Upper lobe of left lung (tissue), 6 donors: ENCODE data around the gene SAP30BP. TPM values are rescaled to one million over a fixed set of nuclear protein-coding genes. Genes with fewer than 3 reads are reported as not detected.
A peak's percentile ranks its signal among the peaks of the same experiment; 100 is the strongest.

ENCODE experiments used
- ATAC-seq, 2 donors: fragments of 200-7000 bp; cut with Tn5 transposase; one replicate each; pipeline ENCODE4 v1.9.1; 2022; ENCODE audit warnings: mild to moderate bottlenecking in 2 of 2, moderate library complexity in 2 of 2; ENCODE audit not compliant: low FRiP score in 2 of 2
- DNase-seq, 2 donors: peaks; one replicate each; pipeline ENCODE4 v3.0.0-alpha.2; 2019 to 2020
- H3K27ac ChIP-seq, 4 donors: fragments of 200-600 bp; sonication (generic); one replicate each; pipeline ENCODE4 v1.5.1; 2016 to 2019
- H3K27me3 ChIP-seq, 4 donors: fragments of 200-600 bp; sonication (generic); one replicate each; pipeline ENCODE4 v1.5.1; 2017 to 2019
- H3K36me3 ChIP-seq, 4 donors: fragments of 200-600 bp; sonication (generic); one replicate each; pipeline ENCODE4 v1.5.1; 2016 to 2019
- H3K4me1 ChIP-seq, 4 donors: fragments of 200-600 bp; sonication (generic); one replicate each; pipeline ENCODE4 v1.5.1; 2018 to 2019
- H3K4me3 ChIP-seq, 4 donors: fragments of 200-600 bp; sonication (generic); one replicate each; pipeline ENCODE4 v1.5.1; 2017 to 2019; ENCODE audit warnings: mild to moderate bottlenecking in 2 of 4, moderate library complexity in 1 of 4
- H3K9me3 ChIP-seq, 4 donors: fragments of 200-600 bp; sonication (generic); one replicate each; pipeline ENCODE4 v1.5.1; 2018 to 2019
- EP300 ChIP-seq, 4 donors: sonication (generic); formaldehyde crosslinking; IDR thresholded peaks; one replicate each; pipeline ENCODE4 v1.5.1; 2017; ENCODE audit warnings: antibody characterized with exemption in 4 of 4, control low read depth in 2 of 4
- POLR2A ChIP-seq, 4 donors: fragments of 450-650 bp; IDR thresholded peaks; one replicate each; pipeline ENCODE4 v1.5.1; 2016 to 2017; ENCODE audit warnings: antibody characterized with exemption in 4 of 4, mild to moderate bottlenecking in 2 of 4
- POLR2AphosphoS5 ChIP-seq, 2 donors: sonication (generic); formaldehyde crosslinking; IDR thresholded peaks; one replicate each; pipeline ENCODE4 v1.5.1; 2017; ENCODE audit warnings: antibody characterized with exemption in 2 of 2
- WGBS, 2 donors: methylation state at CpG; one replicate each; pipeline ENCODE4 v1.1.5; 2017 to 2018; 5-methylcytosine and 5-hydroxymethylcytosine counted together
- total RNA-seq, 6 donors: library from RNA; depleted of rRNA in 4 of 6; stranded (reverse); fragments of >200 nt in 4 of 6; gene quantifications; one replicate each; pipeline versions ENCODE4 v1.1.0 to v1.2.1, GENCODE V29; 2016 to 2021
- TF ChIP-seq, protein P1 (sequence below), 6 experiments: fragments of 450-650 bp in 4 of 6; fragments of 200-600 bp in 2 of 6; sonication (generic) in 2 of 6; IDR thresholded peaks; one replicate each; pipeline ENCODE4 v1.5.1; 2016 to 2019; ENCODE audit warnings: antibody characterized with exemption in 6 of 6
- donor health status: DM: no; HTN: no; CAD: no; lungs with moderate emphysema.
- donor health status: DM: no; HTN: yes; CAD: no; lungs with severe emphysema.

Gene SAP30BP
- total RNA-seq, 6 donors from 2014 or later: 64.1 to 125 (median 80.8) TPM

DNA sequence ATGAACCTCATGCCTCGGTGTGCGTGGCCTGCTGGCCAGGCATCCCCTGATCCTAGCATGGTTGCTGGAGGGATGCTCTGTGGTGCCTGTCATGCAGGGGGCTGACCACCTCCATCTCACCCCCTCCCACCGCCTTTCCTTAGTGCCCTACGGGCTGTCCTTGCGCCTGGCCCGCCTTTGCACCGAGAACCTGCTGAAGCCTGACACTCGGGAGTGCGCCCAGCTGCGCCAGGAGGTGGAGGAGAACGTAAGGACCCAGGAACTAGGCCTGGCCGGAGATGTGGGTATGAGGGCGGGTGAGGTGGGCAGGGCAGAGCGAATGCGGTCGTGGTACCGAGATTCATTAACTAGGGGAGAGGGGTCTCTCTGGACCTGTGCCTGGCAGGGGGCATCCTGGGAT is 73.1 kb downstream of the SAP30BP start:
- DNase-seq: no peak
- no peak for ATAC-seq
- 97 to 100% methylated on average over 4 to 17 of the region's 17 CpGs for WGBS, 2 donors

DNA sequence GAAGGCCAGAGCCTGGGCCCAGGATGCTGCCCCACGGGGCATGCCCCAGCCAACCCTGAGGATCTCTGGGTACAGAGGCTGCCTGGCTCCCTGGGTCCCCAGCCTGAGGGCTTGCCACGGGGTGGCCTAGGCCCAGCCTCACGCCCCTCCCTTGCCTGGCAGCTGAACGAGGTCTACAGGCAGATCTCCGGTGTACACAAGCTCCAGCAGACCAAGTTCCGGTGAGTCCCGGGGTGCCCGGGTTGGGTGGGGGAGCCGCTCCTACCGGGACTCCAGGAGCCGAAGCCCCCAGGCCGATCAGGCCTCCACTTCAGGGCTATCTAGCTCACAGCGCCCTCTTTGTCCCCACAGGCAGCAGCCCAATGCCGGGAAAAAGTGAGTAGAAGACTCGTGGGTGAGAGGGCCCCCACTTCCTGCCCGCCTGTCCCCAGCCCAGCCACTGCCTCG is 73.5 kb downstream of the SAP30BP start:
- no peak overlapping the region for H3K27ac ChIP-seq
- no peak for ATAC-seq
- H3K9me3 ChIP-seq: no peaks in the 10 kb centered on the region
- 77 to 83% methylated on average over 5 to 17 of the region's 17 CpGs for WGBS, 2 donors
- H3K27me3 ChIP-seq: no peaks in the 10 kb centered on the region
- peak in 1 of 2 donors; percentile 70 for DNase-seq
- H3K4me3 ChIP-seq: no peak overlapping the region
- H3K36me3 ChIP-seq: peaks cover 0 to 32% (median 4%) of the 10 kb centered on the region in 4 donors
- TF ChIP-seq EP300 (IDR thresholded peaks at IDR 0.05) (no peak), POLR2A (IDR thresholded peaks at IDR 0.05) (no peak), POLR2AphosphoS5 (IDR thresholded peaks at IDR 0.05) (no peak)
- TF ChIP-seq, protein P1, sequence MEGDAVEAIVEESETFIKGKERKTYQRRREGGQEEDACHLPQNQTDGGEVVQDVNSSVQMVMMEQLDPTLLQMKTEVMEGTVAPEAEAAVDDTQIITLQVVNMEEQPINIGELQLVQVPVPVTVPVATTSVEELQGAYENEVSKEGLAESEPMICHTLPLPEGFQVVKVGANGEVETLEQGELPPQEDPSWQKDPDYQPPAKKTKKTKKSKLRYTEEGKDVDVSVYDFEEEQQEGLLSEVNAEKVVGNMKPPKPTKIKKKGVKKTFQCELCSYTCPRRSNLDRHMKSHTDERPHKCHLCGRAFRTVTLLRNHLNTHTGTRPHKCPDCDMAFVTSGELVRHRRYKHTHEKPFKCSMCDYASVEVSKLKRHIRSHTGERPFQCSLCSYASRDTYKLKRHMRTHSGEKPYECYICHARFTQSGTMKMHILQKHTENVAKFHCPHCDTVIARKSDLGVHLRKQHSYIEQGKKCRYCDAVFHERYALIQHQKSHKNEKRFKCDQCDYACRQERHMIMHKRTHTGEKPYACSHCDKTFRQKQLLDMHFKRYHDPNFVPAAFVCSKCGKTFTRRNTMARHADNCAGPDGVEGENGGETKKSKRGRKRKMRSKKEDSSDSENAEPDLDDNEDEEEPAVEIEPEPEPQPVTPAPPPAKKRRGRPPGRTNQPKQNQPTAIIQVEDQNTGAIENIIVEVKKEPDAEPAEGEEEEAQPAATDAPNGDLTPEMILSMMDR (IDR thresholded peaks at IDR 0.05): no peak
- peaks cover 0 to 11% (median 0%) of the 10 kb centered on the region in 4 donors for H3K4me1 ChIP-seq

More for the DNA sequence above, 73.1 kb downstream of the SAP30BP start:
- Histone ChIP-seq H3K4me3 (no peak overlapping the region), H3K27me3 (no peaks in the 10 kb centered on the region), H3K27ac (no peak overlapping the region), H3K36me3 (peaks cover 0 to 32% (median 4%) of the 10 kb centered on the region in 4 donors), H3K4me1 (peaks cover 0 to 11% (median 0%) of the 10 kb centered on the region in 4 donors), H3K9me3 (no peaks in the 10 kb centered on the region)
- no peak for TF ChIP-seq POLR2AphosphoS5 (IDR thresholded peaks at IDR 0.05)
- TF ChIP-seq POLR2A (IDR thresholded peaks at IDR 0.05): no peak
- TF ChIP-seq, protein P1 (IDR thresholded peaks at IDR 0.05): no peak
- no peak for TF ChIP-seq EP300 (IDR thresholded peaks at IDR 0.05)

DNA sequence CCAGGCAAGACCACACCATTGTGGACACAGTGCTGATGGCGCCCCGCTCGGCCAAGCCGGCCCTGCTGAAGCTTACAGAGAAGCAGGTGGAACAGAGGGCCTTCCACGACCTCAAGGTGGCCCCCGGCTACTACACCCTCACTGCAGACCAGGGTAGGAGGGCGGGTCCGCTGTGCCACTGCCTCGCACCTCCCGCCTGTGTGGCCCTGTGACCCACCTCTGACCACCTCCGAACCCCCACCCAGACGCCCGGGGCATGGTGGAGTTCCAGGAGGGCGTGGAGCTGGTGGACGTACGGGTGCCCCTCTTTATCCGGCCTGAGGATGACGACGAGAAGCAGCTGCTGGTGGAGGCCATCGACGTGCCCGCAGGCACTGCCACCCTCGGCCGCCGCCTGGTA is 75.2 kb downstream of the SAP30BP start:
- Histone ChIP-seq H3K36me3 (peaks cover 0 to 15% (median 0%) of the 10 kb centered on the region in 4 donors), H3K27ac (no peak overlapping the region), H3K4me3 (no peak overlapping the region), H3K4me1 (peaks cover 0 to 11% (median under 1%) of the 10 kb centered on the region in 4 donors), H3K9me3 (no peaks in the 10 kb centered on the region), H3K27me3 (no peaks in the 10 kb centered on the region)
- peak in 1 of 2 donors; percentile 20 for ATAC-seq
- DNase-seq: peak in 1 of 2 donors; percentile 63
- WGBS, 2 donors: 90 to 91% methylated on average over 2 to 25 of the region's 25 CpGs
- TF ChIP-seq POLR2A (IDR thresholded peaks at IDR 0.05) (no peak), POLR2AphosphoS5 (IDR thresholded peaks at IDR 0.05) (no peak), EP300 (IDR thresholded peaks at IDR 0.05) (no peak)
- TF ChIP-seq, protein P1 (IDR thresholded peaks at IDR 0.05): no peak

DNA sequence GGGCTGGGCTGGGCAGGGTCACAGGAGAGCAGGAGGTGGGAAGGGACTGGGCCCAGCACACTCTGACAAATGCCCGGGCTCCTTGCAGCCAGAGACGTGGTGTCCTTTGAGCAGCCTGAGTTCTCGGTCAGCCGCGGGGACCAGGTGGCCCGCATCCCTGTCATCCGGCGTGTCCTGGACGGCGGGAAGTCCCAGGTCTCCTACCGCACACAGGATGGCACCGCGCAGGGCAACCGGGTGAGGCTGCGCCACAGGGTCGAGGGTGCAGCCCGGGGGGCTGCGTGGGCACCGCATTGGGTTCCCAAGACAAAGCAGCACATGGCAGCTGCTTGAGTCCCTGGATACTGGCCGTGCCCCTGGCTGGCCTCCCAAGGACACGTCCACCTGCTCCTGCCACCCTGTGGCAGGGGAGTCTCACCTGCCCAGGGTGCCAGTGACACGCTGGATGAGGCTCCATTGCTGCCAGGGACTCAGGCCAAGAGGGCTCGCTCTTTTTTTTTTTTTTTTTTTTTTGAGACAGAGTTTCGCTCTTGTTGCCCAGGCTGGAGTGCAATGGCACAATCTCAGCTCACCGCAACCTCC is 76.6 kb downstream of the SAP30BP start:
- peak in 1 of 2 donors; percentile 70 for DNase-seq
- TF ChIP-seq, protein P1 (IDR thresholded peaks at IDR 0.05): no peak
- TF ChIP-seq POLR2AphosphoS5 (IDR thresholded peaks at IDR 0.05) (no peak), EP300 (IDR thresholded peaks at IDR 0.05) (no peak), POLR2A (IDR thresholded peaks at IDR 0.05) (no peak)
- Histone ChIP-seq H3K36me3 (peaks cover 0 to 10% (median 0%) of the 10 kb centered on the region in 4 donors), H3K27me3 (no peaks in the 10 kb centered on the region), H3K9me3 (no peaks in the 10 kb centered on the region), H3K4me1 (peaks cover 3 to 5% (median 5%) of the 10 kb centered on the region in 4 donors), H3K4me3 (no peak overlapping the region), H3K27ac (no peak overlapping the region)
- ATAC-seq: no peak
- 94 to 95% methylated on average over 23 to 25 of the region's 25 CpGs for WGBS, 2 donors
